K562 (cell line): ENCODE measurements around the gene GAGE12H. TPM values are rescaled to one million over a fixed set of nuclear protein-coding genes. Genes with fewer than 3 reads are reported as not detected.
"Not testable (repeated sequence)": the region's sequence is repeated elsewhere in the genome, so short reads cannot be mapped to it uniquely, and the experiment has no call there.

Experiments used
- ATAC-seq: fragments of 200-7000 bp; cut with Tn5 transposase; 3 replicates; pipeline ENCODE4 v1.9.1; 2020; ENCODE audit warnings: moderate library complexity
- Bru-seq: library from RNA; stranded (reverse); fragments of 400-500 nt; gene quantifications from one replicate; lab custom pipeline; 2021; lab: Mats Ljungman, UMichigan
- BruChase-seq, 2 experiments: library from RNA; stranded (reverse); fragments of 400-500 nt; gene quantifications; one replicate each; lab custom pipeline; 2021; lab: Mats Ljungman, UMichigan
- BruUV-seq: library from RNA; stranded (reverse); fragments of 400-500 nt; replicated peaks from 2 replicates; lab custom pipeline; 2021; lab: Mats Ljungman, UMichigan
- CTCF ChIA-PET: fragments of 300-600 bp; formaldehyde crosslinking; extraction: SDS; loops from one replicate; lab custom pipeline; 2021; ENCODE audit warnings: low intra/inter-chr PET ratio; lab: Yijun Ruan, JAX
- POLR2A ChIA-PET: fragments of 300-600, 350-650 bp; sonication (Branson Sonifier 250); formaldehyde crosslinking; extraction: SDS; loops from one replicate; lab custom pipeline; 2021; ENCODE audit warnings: antibody characterized with exemption, inconsistent platforms; lab: Yijun Ruan, JAX
- DNase-seq, 4 experiments: peaks; one replicate each; pipeline versions ENCODE4 v3.0.0 to v3.0.0-alpha.2; 2011 to 2018; ENCODE audit warnings: low spot score in 3 of 4, mixed read lengths in 3 of 4; ENCODE audit errors: extremely low read depth in 1 of 4
- FAIRE-seq: peaks from 2 replicates; lab custom pipeline; 2011; peaks lifted over from hg19 to GRCh38; lab: Jason Lieb, UNC
- H2AFZ ChIP-seq: 2 replicates; pipeline ENCODE4 v1.6.0; 2011; ENCODE audit warnings: low read depth, low read length, control low read depth, inconsistent platforms
- H3K27ac ChIP-seq: fragments of 200-600 bp; 3 replicates; pipeline ENCODE4 v1.8.0; 2011; ENCODE audit warnings: low read depth, mild to moderate bottlenecking, control low read depth, inconsistent platforms, low read length, moderate library complexity, mixed read lengths; ENCODE audit errors: extremely low read depth
- H3K27me3 ChIP-seq, 2 experiments: fragments of 300-600 bp in 1 of 2; 2 replicates in 1 of 2; 3 replicates in 1 of 2; pipeline versions ENCODE4 v1.6.0 to v1.8.0; 2011; ENCODE audit warnings: inconsistent platforms in 2 of 2, low read length in 2 of 2, mild to moderate bottlenecking in 1 of 2, mixed read lengths in 1 of 2, moderate library complexity in 1 of 2; ENCODE audit not compliant: control insufficient read depth in 2 of 2, insufficient read depth in 2 of 2
- H3K36me3 ChIP-seq: fragments of 300-600 bp; 3 replicates; pipeline ENCODE4 v1.8.0; 2011; ENCODE audit warnings: mild to moderate bottlenecking, low read length, inconsistent platforms; ENCODE audit not compliant: control insufficient read depth, insufficient read depth
- H3K4me1 ChIP-seq, 2 experiments: fragments of 200-600 bp in 1 of 2; replicated peaks in 1 of 2; 2 replicates in 1 of 2; 3 replicates in 1 of 2; pipeline versions ENCODE4 v1.5.1 to v1.8.0; 2011; ENCODE audit warnings: inconsistent platforms in 2 of 2, low read length in 2 of 2, mild to moderate bottlenecking in 1 of 2, mixed read lengths in 1 of 2, moderate library complexity in 1 of 2; ENCODE audit not compliant: control insufficient read depth in 2 of 2, insufficient read depth in 2 of 2
- H3K4me2 ChIP-seq: 2 replicates; pipeline ENCODE4 v1.6.1; 2011; ENCODE audit warnings: low read length, control low read depth, inconsistent platforms, mixed read lengths; ENCODE audit not compliant: insufficient read depth
- H3K4me3 ChIP-seq: fragments of 200-600 bp; sonication (generic), shearing (Covaris generic); 2 replicates; pipeline ENCODE4 v1.5.1; 2016; ENCODE audit warnings: control low read depth, inconsistent platforms
- H3K79me2 ChIP-seq: fragments of 200-600 bp; 3 replicates; pipeline ENCODE4 v1.8.0; 2011; ENCODE audit warnings: low read length, inconsistent platforms; ENCODE audit not compliant: control insufficient read depth, insufficient read depth
- H3K9ac ChIP-seq, 2 experiments: 2 replicates each; pipeline versions ENCODE4 v1.6.0 to v1.6.1; 2011; ENCODE audit warnings: low read depth in 2 of 2, low read length in 2 of 2, control low read depth in 1 of 2, inconsistent platforms in 1 of 2, mild to moderate bottlenecking in 1 of 2, mixed read lengths in 1 of 2; ENCODE audit not compliant: insufficient read depth in 1 of 2
- H3K9me1 ChIP-seq: one replicate; pipeline ENCODE4 v1.6.0; 2011; ENCODE audit warnings: inconsistent platforms, mild to moderate bottlenecking, low read length, moderate library complexity; ENCODE audit not compliant: control insufficient read depth, insufficient read depth
- H3K9me3 ChIP-seq: replicated peaks from 2 replicates; pipeline ENCODE4 v1.5.1; 2011; ENCODE audit warnings: low read depth, low read length, inconsistent platforms; ENCODE audit not compliant: control insufficient read depth, insufficient read depth
- H4K20me1 ChIP-seq: replicated peaks from 2 replicates; pipeline ENCODE4 v1.6.1; 2011; ENCODE audit warnings: low read length, inconsistent platforms, mixed read lengths; ENCODE audit not compliant: control insufficient read depth, insufficient read depth
- WGBS: fragments of 100-300 bp; shearing (Covaris generic); methylation state at CpG from one replicate; pipeline ENCODE4 v1.1.6; 2016; ENCODE audit warnings: low coverage, mixed read lengths; ENCODE audit not compliant: insufficient coverage; ENCODE audit errors: missing lambda C conversion rate; 5-methylcytosine and 5-hydroxymethylcytosine counted together
- in situ Hi-C: fragments of 300-500 bp; cut with MboI; formaldehyde crosslinking; loops from 4 replicates; pipeline ENCODE4 v1.15.0; 2018; ENCODE audit warnings: inconsistent platforms, mixed read lengths
- intact Hi-C: fragments of 100-400 bp; cut with micrococcal nuclease; formaldehyde crosslinking; loops from 2 replicates; pipeline ENCODE4 v1.14.2; 2022
- long read RNA-seq, 3 experiments: library from polyadenylated mRNA in 2 of 3; library from RNA in 1 of 3; unstranded in 2 of 3; stranded (forward) in 1 of 3; transcript quantifications; one replicate each; pipeline ENCODE4 v2.0.0, GENCODE V29; 2019 to 2022
- polyA minus RNA-seq, 3 experiments: library from RNA; depleted of rRNA, polyadenylated mRNA; stranded (reverse); fragments of >200 nt; gene quantifications; 2 replicates each; pipeline ENCODE4 v1.2.3, GENCODE V29; 2011
- polyA plus RNA-seq, 8 experiments: library from polyadenylated mRNA; depleted of rRNA in 4 of 8; stranded (reverse) in 5 of 8; unstranded in 3 of 8; fragments of >200 nt; fragmentation: Nextera tagmentation in 2 of 8; fragmentation: Illumina TruSeq in 1 of 8; extraction: Ambion mirVana in 2 of 8; extraction: Trizol in 1 of 8; gene quantifications; 2 replicates each; pipeline versions ENCODE4 v1.2.1 to v1.2.3, GENCODE V29; 2011 to 2014; ENCODE audit warnings: inconsistent platforms in 1 of 8, missing spikeins in 1 of 8
- total RNA-seq, 7 experiments: library from RNA; depleted of rRNA in 6 of 7; stranded (reverse); fragments of >200 nt in 6 of 7; fragmentation: Illumina TruSeq in 2 of 7; extraction: Trizol in 2 of 7; gene quantifications; 2 replicates each; pipeline versions ENCODE4 v1.2.1 to v1.2.3, GENCODE V29; 2011 to 2021; ENCODE audit warnings: low replicate concordance in 1 of 7

Gene GAGE12H, protein sequence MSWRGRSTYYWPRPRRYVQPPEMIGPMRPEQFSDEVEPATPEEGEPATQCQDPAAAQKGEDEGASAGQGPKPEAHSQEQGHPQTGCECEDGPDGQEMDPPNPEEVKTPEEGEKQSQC
- not detected in 2 replicates for total RNA-seq (2011; cell fraction: chromatin; rRNA removed; ENCODE audit: low replicate concordance)
- not detected in 2 replicates for total RNA-seq (2011; cell fraction: nucleolus; rRNA removed)
- total RNA-seq (2011; cell fraction: nucleoplasm; rRNA removed): not detected in 2 replicates
- total RNA-seq (2014; rRNA removed): not detected in 2 replicates
- total RNA-seq (2014; rRNA removed; fragmentation: Illumina TruSeq; extraction: Trizol): not detected in 2 replicates
- total RNA-seq (2015; rRNA removed; fragmentation: Illumina TruSeq; extraction: Trizol): not detected in 2 replicates
- total RNA-seq (2021): not detected in 2 replicates
- not detected in 2 replicates for polyA plus RNA-seq (2011; rRNA removed)
- polyA plus RNA-seq (2011; cell fraction: cytosol; rRNA removed): 0.16 TPM in 1 of 2 replicates, not detected in the other
- polyA plus RNA-seq (2011; cell fraction: nucleus; rRNA removed): not detected in 2 replicates
- not detected in 2 replicates for polyA plus RNA-seq (2012)
- not detected in 2 replicates for polyA plus RNA-seq (2014; fragmentation: Illumina TruSeq; extraction: Trizol)
- under 1 TPM in 1 of 2 experiments, not detected in 1; 0.21 TPM for polyA plus RNA-seq (2014; fragmentation: Nextera tagmentation; extraction: Ambion mirVana)
- polyA plus RNA-seq (2014; rRNA removed): not detected in 2 replicates
- not detected in 2 replicates for polyA minus RNA-seq (2011; rRNA and poly(A)+ RNA removed)
- not detected in 2 replicates for polyA minus RNA-seq (2011; cell fraction: cytosol; rRNA and poly(A)+ RNA removed)
- not detected in 2 replicates for polyA minus RNA-seq (2011; cell fraction: nucleus; rRNA and poly(A)+ RNA removed)
- Bru-seq, nascent RNA: not detected
- not detected for BruChase-seq, experiment 1, labeled RNA remaining after a 2-hour chase
- not detected for BruChase-seq, experiment 2, labeled RNA remaining after a 6-hour chase
- long read RNA-seq, experiment 1, partial matches to known transcripts: 81 of 82 reads
- long read RNA-seq, experiment 1, other reads (novel, unspliced or antisense): 0 of 82 reads
- long read RNA-seq, experiment 2, partial matches to known transcripts: 2 of 6 reads
- long read RNA-seq, experiment 2, other reads (novel, unspliced or antisense): 1 of 6 reads
- long read RNA-seq, experiment 3, partial matches to known transcripts: 0 of 4 reads
- long read RNA-seq, experiment 3, other reads (novel, unspliced or antisense): 0 of 4 reads

DNA sequence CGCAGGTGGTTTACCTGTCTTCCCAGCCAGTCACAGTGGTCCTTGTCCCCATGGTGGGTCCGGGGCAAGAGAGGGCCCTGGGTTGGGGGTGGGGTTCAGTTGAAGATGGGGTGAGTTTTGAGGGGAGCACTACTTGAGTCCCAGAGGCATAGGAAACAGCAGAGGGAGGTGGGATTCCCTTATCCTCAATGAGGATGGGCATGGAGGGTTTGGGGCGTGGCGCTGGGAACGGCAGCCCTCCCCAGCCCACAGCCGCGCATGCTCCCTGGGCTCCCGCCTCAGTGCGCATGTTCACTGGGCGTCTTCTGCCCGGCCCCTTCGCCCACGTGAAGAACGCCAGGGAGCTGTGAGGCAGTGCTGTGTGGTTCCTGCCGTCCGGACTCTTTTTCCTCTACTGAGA is at the start of gene GAGE12H:
TSS of gene GAGE12H (plus strand) at position 301 of the 400 bp plus-strand sequence. CDS start 1,155 bp downstream, outside the sequence.
- in situ Hi-C loops, ATAC-seq, H3K9me1 ChIP-seq, intact Hi-C loops, DNase-seq, H4K20me1 ChIP-seq, FAIRE-seq, H3K79me2 ChIP-seq, POLR2A ChIA-PET, H3K4me3 ChIP-seq, H3K4me2 ChIP-seq, BruUV-seq, H3K9ac ChIP-seq, H3K27ac ChIP-seq, H3K27me3 ChIP-seq, H3K36me3 ChIP-seq, CTCF ChIA-PET, H3K4me1 ChIP-seq, H3K9me3 ChIP-seq, H2AFZ ChIP-seq: not testable (repeated sequence)
- no CpG with 5 or more reads among the region's 16 CpGs for WGBS

DNA sequence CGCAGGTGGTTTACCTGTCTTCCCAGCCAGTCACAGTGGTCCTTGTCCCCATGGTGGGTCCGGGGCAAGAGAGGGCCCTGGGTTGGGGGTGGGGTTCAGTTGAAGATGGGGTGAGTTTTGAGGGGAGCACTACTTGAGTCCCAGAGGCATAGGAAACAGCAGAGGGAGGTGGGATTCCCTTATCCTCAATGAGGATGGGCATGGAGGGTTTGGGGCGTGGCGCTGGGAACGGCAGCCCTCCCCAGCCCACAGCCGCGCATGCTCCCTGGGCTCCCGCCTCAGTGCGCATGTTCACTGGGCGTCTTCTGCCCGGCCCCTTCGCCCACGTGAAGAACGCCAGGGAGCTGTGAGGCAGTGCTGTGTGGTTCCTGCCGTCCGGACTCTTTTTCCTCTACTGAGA is 47.9 kb upstream of the GAGE12H start, which contains the start of gene GAGE12C:
TSS of gene GAGE12C (plus strand) at position 301 of the 400 bp plus-strand sequence. CDS start 1,155 bp downstream, outside the sequence.
- FAIRE-seq, H3K9ac ChIP-seq, H3K27me3 ChIP-seq, ATAC-seq, H3K79me2 ChIP-seq, H3K27ac ChIP-seq, BruUV-seq, POLR2A ChIA-PET, CTCF ChIA-PET, H3K36me3 ChIP-seq, H3K4me2 ChIP-seq, intact Hi-C loops, H3K4me1 ChIP-seq, H4K20me1 ChIP-seq, H2AFZ ChIP-seq, H3K9me3 ChIP-seq, H3K9me1 ChIP-seq, H3K4me3 ChIP-seq, DNase-seq: not testable (repeated sequence)
- in situ Hi-C loops: loop anchor here (10.0 to 25.0 kb wide), 2 partner anchors 105 to 237 kb away; no protein-coding TSS in a partner anchor
- no CpG with 5 or more reads among the region's 16 CpGs for WGBS

DNA sequence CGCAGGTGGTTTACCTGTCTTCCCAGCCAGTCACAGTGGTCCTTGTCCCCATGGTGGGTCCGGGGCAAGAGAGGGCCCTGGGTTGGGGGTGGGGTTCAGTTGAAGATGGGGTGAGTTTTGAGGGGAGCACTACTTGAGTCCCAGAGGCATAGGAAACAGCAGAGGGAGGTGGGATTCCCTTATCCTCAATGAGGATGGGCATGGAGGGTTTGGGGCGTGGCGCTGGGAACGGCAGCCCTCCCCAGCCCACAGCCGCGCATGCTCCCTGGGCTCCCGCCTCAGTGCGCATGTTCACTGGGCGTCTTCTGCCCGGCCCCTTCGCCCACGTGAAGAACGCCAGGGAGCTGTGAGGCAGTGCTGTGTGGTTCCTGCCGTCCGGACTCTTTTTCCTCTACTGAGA is 38.3 kb upstream of the GAGE12H start, which contains the start of gene GAGE12D:
TSS of gene GAGE12D (plus strand) at position 301 of the 400 bp plus-strand sequence. CDS start 1,155 bp downstream, outside the sequence.
- CTCF ChIA-PET, H3K27me3 ChIP-seq, intact Hi-C loops, H4K20me1 ChIP-seq, H3K27ac ChIP-seq, H2AFZ ChIP-seq, ATAC-seq, H3K9me1 ChIP-seq, H3K36me3 ChIP-seq, H3K4me3 ChIP-seq, FAIRE-seq, H3K4me2 ChIP-seq, H3K9me3 ChIP-seq, H3K9ac ChIP-seq, POLR2A ChIA-PET, H3K4me1 ChIP-seq, DNase-seq, BruUV-seq, H3K79me2 ChIP-seq: not testable (repeated sequence)
- in situ Hi-C loops: loop anchor here (25.0 kb wide), 1 partner anchor 96 kb away; no protein-coding TSS in a partner anchor
- no CpG with 5 or more reads among the region's 16 CpGs for WGBS
